ENCODE measurements around the gene KLRD1.

The KLRD1 gene

DNA sequence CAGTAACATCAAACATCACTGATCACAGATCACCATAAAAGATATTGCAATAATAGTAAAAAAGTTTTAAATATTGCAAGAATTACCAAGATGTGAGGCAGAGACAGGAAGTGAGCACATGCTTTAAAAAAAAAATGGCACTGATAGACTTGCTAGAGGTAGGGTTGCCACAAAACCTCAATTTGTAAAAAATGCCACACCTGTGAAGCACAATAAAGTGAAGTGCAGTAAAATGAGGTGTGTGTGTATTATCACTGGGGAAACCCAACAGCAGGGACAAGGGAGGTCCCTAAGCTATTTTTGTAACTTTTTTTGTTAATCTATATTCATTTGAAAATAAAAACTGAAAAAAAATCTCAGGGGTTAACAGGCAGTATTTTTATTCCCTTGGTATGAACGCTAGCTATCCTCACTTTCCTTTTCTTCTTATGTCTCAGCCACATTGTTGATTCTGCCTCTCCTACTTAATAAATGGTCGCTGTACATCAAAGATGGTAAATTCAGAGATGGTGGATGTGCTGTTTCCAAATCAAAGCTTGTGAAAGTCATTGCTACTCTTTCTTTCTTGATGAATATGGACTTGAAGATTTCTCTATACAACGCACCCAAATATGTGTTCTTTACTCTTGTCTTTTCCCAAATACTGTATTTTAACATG lies 14.0 kb upstream of the KLRD1 start:
- H3K9me3 ChIP-seq, result no peaks in the 10 kb centered on the region
- no peaks in the 10 kb centered on the region for H3K27me3 ChIP-seq
- H3K4me3 ChIP-seq, result no peak overlapping the region
- TF ChIP-seq, protein P1, sequence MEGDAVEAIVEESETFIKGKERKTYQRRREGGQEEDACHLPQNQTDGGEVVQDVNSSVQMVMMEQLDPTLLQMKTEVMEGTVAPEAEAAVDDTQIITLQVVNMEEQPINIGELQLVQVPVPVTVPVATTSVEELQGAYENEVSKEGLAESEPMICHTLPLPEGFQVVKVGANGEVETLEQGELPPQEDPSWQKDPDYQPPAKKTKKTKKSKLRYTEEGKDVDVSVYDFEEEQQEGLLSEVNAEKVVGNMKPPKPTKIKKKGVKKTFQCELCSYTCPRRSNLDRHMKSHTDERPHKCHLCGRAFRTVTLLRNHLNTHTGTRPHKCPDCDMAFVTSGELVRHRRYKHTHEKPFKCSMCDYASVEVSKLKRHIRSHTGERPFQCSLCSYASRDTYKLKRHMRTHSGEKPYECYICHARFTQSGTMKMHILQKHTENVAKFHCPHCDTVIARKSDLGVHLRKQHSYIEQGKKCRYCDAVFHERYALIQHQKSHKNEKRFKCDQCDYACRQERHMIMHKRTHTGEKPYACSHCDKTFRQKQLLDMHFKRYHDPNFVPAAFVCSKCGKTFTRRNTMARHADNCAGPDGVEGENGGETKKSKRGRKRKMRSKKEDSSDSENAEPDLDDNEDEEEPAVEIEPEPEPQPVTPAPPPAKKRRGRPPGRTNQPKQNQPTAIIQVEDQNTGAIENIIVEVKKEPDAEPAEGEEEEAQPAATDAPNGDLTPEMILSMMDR (IDR thresholded peaks at IDR 0.05), result no peak
- intact Hi-C loops (cut with DNase I; ENCODE audit: low total_unique reads), result no loop called here
- no peaks in the 10 kb centered on the region for H3K36me3 ChIP-seq
- no peak overlapping the region for H3K27ac ChIP-seq
- no peak for DNase-seq
- H3K4me1 ChIP-seq, result no peaks in the 10 kb centered on the region

DNA sequence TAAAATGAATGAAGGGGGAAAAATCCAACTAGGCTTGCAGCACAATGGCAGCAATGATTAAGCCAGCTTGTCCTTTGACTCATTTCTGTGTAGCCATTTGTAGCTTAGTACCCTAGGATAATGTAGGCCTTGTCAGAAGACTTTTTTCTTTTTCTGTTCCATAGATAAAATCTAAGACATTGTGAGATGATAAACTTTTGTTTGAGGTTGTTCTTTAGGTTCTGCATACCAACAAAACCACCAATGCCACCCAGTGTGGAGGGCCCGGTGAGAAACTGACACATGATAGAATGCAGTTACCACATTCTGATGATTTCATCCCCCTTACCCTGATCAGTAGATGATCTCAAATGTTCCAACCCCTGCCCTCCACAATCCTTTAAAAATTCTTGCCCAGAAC lies 6.6 kb upstream of the KLRD1 start:
- TF ChIP-seq, protein P1 (IDR thresholded peaks at IDR 0.05), result no peak
- H3K4me1 ChIP-seq, result no peaks in the 10 kb centered on the region
- intact Hi-C loops (cut with DNase I; ENCODE audit: low total_unique reads), result no loop called here
- H3K36me3 ChIP-seq, result no peaks in the 10 kb centered on the region
- no peak overlapping the region for H3K4me3 ChIP-seq
- H3K27me3 ChIP-seq, result no peaks in the 10 kb centered on the region
- no peak overlapping the region for H3K27ac ChIP-seq
- no peaks in the 10 kb centered on the region for H3K9me3 ChIP-seq
- no peak for DNase-seq

GRCh38 chr12:10304161-10304574 lies 3.5 kb upstream of the KLRD1 start:
- Histone ChIP-seq H3K4me3 (no peak overlapping the region), H3K27me3 (no peaks in the 10 kb centered on the region), H3K27ac (no peak overlapping the region), H3K4me1 (no peaks in the 10 kb centered on the region), H3K36me3 (no peaks in the 10 kb centered on the region), H3K9me3 (no peaks in the 10 kb centered on the region)
- intact Hi-C loops (cut with DNase I; ENCODE audit: low total_unique reads), result no loop called here
- DNase-seq, result no peak
- TF ChIP-seq, protein P1 (IDR thresholded peaks at IDR 0.05), result no peak

DNA sequence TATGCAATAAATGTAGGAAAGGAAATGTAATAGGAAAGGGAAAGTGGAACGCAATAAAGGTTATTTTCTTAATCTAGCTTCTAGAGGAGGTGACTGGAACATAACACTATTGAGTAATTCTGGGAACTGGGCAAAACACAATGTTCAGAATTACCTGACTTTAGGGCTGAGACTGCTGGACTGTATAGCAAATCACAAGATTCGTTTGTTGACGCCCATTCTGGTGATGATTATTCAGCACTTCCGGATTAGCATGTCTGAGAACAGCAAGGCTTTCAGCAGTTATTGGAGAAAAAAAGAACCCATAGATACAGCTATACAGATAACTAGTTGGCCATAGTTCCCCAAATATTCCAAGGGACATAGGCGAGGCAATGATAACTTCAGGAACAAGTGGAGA lies 2.3 kb upstream of the KLRD1 start:
- Histone ChIP-seq H3K9me3 (no peaks in the 10 kb centered on the region), H3K27me3 (no peaks in the 10 kb centered on the region), H3K4me3 (no peak overlapping the region), H3K36me3 (no peaks in the 10 kb centered on the region), H3K27ac (no peak overlapping the region), H3K4me1 (no peaks in the 10 kb centered on the region)
- intact Hi-C loops (cut with DNase I; ENCODE audit: low total_unique reads), result no loop called here
- no peak for DNase-seq
- TF ChIP-seq, protein P1 (IDR thresholded peaks at IDR 0.05), result no peak

GRCh38 chr12:10310926-10311720 lies 3.5 kb downstream of the KLRD1 start:
- Histone ChIP-seq H3K4me3 (no peak overlapping the region), H3K4me1 (no peaks in the 10 kb centered on the region), H3K36me3 (no peaks in the 10 kb centered on the region), H3K9me3 (no peaks in the 10 kb centered on the region), H3K27me3 (no peaks in the 10 kb centered on the region), H3K27ac (no peak overlapping the region)
- DNase-seq, result no peak
- intact Hi-C loops (cut with DNase I; ENCODE audit: low total_unique reads), result no loop called here
- TF ChIP-seq, protein P1 (IDR thresholded peaks at IDR 0.05), result no peak
